Endothelial cell (in vitro differentiated cells): ENCODE data around the gene CARMIL1. TPM values are rescaled to one million over a fixed set of nuclear protein-coding genes. Genes with fewer than 3 reads are reported as not detected.

Source experiments
- DNase-seq: peaks from one replicate; pipeline ENCODE4 v3.0.0; 2021; ENCODE audit warnings: low spot score
- H3K27ac Mint-ChIP-seq: one replicate; pipeline ENCODE4 v1.8.0; 2021; ENCODE audit warnings: mixed read lengths, inconsistent platforms; ENCODE audit not compliant: unreplicated experiment
- H3K27me3 Mint-ChIP-seq: one replicate; pipeline ENCODE4 v1.8.0; 2021; ENCODE audit warnings: mild to moderate bottlenecking, moderate library complexity, mixed read lengths, inconsistent platforms; ENCODE audit not compliant: unreplicated experiment
- H3K36me3 Mint-ChIP-seq: one replicate; pipeline ENCODE4 v1.8.0; 2021; ENCODE audit warnings: mild to moderate bottlenecking, low read depth, mixed read lengths, inconsistent platforms; ENCODE audit not compliant: unreplicated experiment
- H3K4me1 Mint-ChIP-seq: one replicate; pipeline ENCODE4 v1.8.0; 2021; ENCODE audit warnings: mild to moderate bottlenecking, mixed read lengths, inconsistent platforms; ENCODE audit not compliant: unreplicated experiment
- H3K4me3 Mint-ChIP-seq: one replicate; pipeline ENCODE4 v1.8.0; 2021; ENCODE audit warnings: mild to moderate bottlenecking, mixed read lengths, inconsistent platforms; ENCODE audit not compliant: unreplicated experiment
- H3K9me3 Mint-ChIP-seq: one replicate; pipeline ENCODE4 v1.8.0; 2021; ENCODE audit warnings: mixed read lengths, inconsistent platforms; ENCODE audit not compliant: unreplicated experiment
- CTCF ChIP-seq: fragments of 200-600 bp; sonication (generic); IDR thresholded peaks from one replicate; pipeline ENCODE4 v1.5.0; 2021; ENCODE audit warnings: antibody characterized with exemption; ENCODE audit not compliant: unreplicated experiment
- total RNA-seq: library from RNA; stranded (reverse); fragmentation: NEBNext Ultra II Directional; extraction: Animal tissue kit (Norgen Biotek cat#: 25700); gene quantifications from one replicate; pipeline ENCODE4 v1.2.1, GENCODE V29; 2021; ENCODE audit not compliant: unreplicated experiment

Gene CARMIL1
- total RNA-seq, 1 donor from 2014 or later: 32.5 TPM

- TF ChIP-seq CTCF: no peak
- Mint-ChIP-seq H3K9me3 (no peaks in the 10 kb centered on the region), H3K4me1 (peaks cover 25% of the 10 kb centered on the region), H3K36me3 (no peaks in the 10 kb centered on the region), H3K4me3 (no peak overlapping the region), H3K27me3 (peaks cover 2% of the 10 kb centered on the region), H3K27ac (no peak overlapping the region)
- DNase-seq: no peak
Measured at GRCh38 chr6:25404091-25404490, 124.9 kb downstream of the CARMIL1 start.

GRCh38 chr6:25404693-25405169, 125.6 kb downstream of the CARMIL1 start:
- no peaks in the 10 kb centered on the region for H3K9me3 Mint-ChIP-seq
- peaks cover 4% of the 10 kb centered on the region for H3K27me3 Mint-ChIP-seq
- TF ChIP-seq CTCF: no peak
- H3K27ac Mint-ChIP-seq: peak overlapping the region; percentile 32
- DNase-seq: no peak
- no peaks in the 10 kb centered on the region for H3K36me3 Mint-ChIP-seq
- no peak overlapping the region for H3K4me3 Mint-ChIP-seq
- peaks cover 23% of the 10 kb centered on the region for H3K4me1 Mint-ChIP-seq

- no peak for TF ChIP-seq CTCF
- H3K36me3 Mint-ChIP-seq: no peaks in the 10 kb centered on the region
Measured at GRCh38 chr6:25405442-25405841, 126.3 kb downstream of the CARMIL1 start.

GRCh38 chr6:25407431-25407830, 128.3 kb downstream of the CARMIL1 start:
- Mint-ChIP-seq H3K9me3 (no peaks in the 10 kb centered on the region), H3K36me3 (no peaks in the 10 kb centered on the region), H3K4me3 (no peak overlapping the region), H3K4me1 (peaks cover 18% of the 10 kb centered on the region), H3K27me3 (peaks cover 4% of the 10 kb centered on the region), H3K27ac (no peak overlapping the region)
- no peak for DNase-seq
- TF ChIP-seq CTCF: no peak

More at GRCh38 chr6:25405442-25405841, 126.3 kb downstream of the CARMIL1 start:
- Mint-ChIP-seq H3K4me3 (no peak overlapping the region), H3K4me1 (peaks cover 22% of the 10 kb centered on the region), H3K27ac (no peak overlapping the region), H3K27me3 (peaks cover 4% of the 10 kb centered on the region), H3K9me3 (no peaks in the 10 kb centered on the region)
- no peak for DNase-seq

- no peak overlapping the region for H3K27ac Mint-ChIP-seq
- DNase-seq: no peak
- H3K36me3 Mint-ChIP-seq: no peaks in the 10 kb centered on the region
- no peak overlapping the region for H3K4me3 Mint-ChIP-seq
- no peak for TF ChIP-seq CTCF
- H3K9me3 Mint-ChIP-seq: no peaks in the 10 kb centered on the region
- H3K4me1 Mint-ChIP-seq: peaks cover 35% of the 10 kb centered on the region
- H3K27me3 Mint-ChIP-seq: peaks cover 2% of the 10 kb centered on the region
Measured at GRCh38 chr6:25410102-25410501, 130.9 kb downstream of the CARMIL1 start.
